Measurements from ENCODE around the gene AARS2.
A peak's percentile ranks its signal among the peaks of the same experiment; 100 is the strongest.
"Not testable (repeated sequence)": the region's sequence is repeated elsewhere in the genome, so short reads cannot be mapped to it uniquely, and the experiment has no call there.

The AARS2 gene

GRCh38 chr6:44328203-44328602 lies 15.1 kb upstream of the AARS2 start:
- not testable (repeated sequence) for DNase-seq

GRCh38 chr6:44327760-44328159 lies 14.6 kb upstream of the AARS2 start:
- DNase-seq: no peak

- DNase-seq: no peak
Observed at GRCh38 chr6:44327096-44327495, 13.9 kb upstream of the AARS2 start.

- DNase-seq: no peak
Observed at GRCh38 chr6:44321210-44321609, 8.1 kb upstream of the AARS2 start.

- DNase-seq: not testable (repeated sequence)
Observed at GRCh38 chr6:44317136-44317631, 4.0 kb upstream of the AARS2 start.

GRCh38 chr6:44316481-44316880 lies 3.3 kb upstream of the AARS2 start:
- DNase-seq: no peak

GRCh38 chr6:44315951-44316350 lies 2.8 kb upstream of the AARS2 start:
- DNase-seq: no peak

- DNase-seq: no peak
Observed at GRCh38 chr6:44315516-44315915, 2.4 kb upstream of the AARS2 start.

GRCh38 chr6:44314657-44315056 lies 1.5 kb upstream of the AARS2 start:
- DNase-seq: not testable (repeated sequence)

- DNase-seq: no peak
Observed at GRCh38 chr6:44311767-44312166, 1.4 kb downstream of the AARS2 start.

- DNase-seq: no peak
Observed at GRCh38 chr6:44311304-44311703, 1.8 kb downstream of the AARS2 start.

- DNase-seq: no peak
Observed at GRCh38 chr6:44310241-44310640, 2.9 kb downstream of the AARS2 start.

GRCh38 chr6:44309631-44310030 lies 3.5 kb downstream of the AARS2 start:
- DNase-seq: no peak

- no peak for DNase-seq
Observed at GRCh38 chr6:44309092-44309491, 4.1 kb downstream of the AARS2 start.

GRCh38 chr6:44307217-44307616 lies 5.9 kb downstream of the AARS2 start:
- DNase-seq: no peak

GRCh38 chr6:44306710-44307109 lies 6.4 kb downstream of the AARS2 start:
- no peak for DNase-seq

GRCh38 chr6:44305200-44305725 lies 7.9 kb downstream of the AARS2 start:
- DNase-seq: no peak

- peak; percentile 47 for DNase-seq
Observed at GRCh38 chr6:44304282-44305199, 8.6 kb downstream of the AARS2 start.

- DNase-seq: no peak
Observed at GRCh38 chr6:44303842-44304241, 9.3 kb downstream of the AARS2 start.

- no peak for DNase-seq
Observed at GRCh38 chr6:44302856-44303255, 10.3 kb downstream of the AARS2 start.

GRCh38 chr6:44301782-44302564 lies 11.2 kb downstream of the AARS2 start:
- DNase-seq: no peak

- DNase-seq: no peak
Observed at GRCh38 chr6:44301106-44301505, 12.0 kb downstream of the AARS2 start.

GRCh38 chr6:44300292-44300823 lies 12.8 kb downstream of the AARS2 start:
- no peak for DNase-seq
